Naive B cell (primary cell): ENCODE data around the gene AICDA. TPM values are rescaled to one million over a fixed set of nuclear protein-coding genes. Genes with fewer than 3 reads are reported as not detected.

Experiments
- ATAC-seq, 2 donors: fragments of 150-1000 bp; cut with Tn5 transposase; 2 replicates each; pipeline ENCODE4 v1.10.0; 2021; ENCODE audit warnings: low read depth in 2 of 2, mild to moderate bottlenecking in 2 of 2, moderate library complexity in 2 of 2
- DNase-seq: peaks from one replicate; pipeline ENCODE4 v3.0.0; 2022
- H3K27ac Mint-ChIP-seq, 6 donors: one replicate each; pipeline ENCODE4 v1.8.0; 2020 to 2022; ENCODE audit warnings: mild to moderate bottlenecking in 6 of 6, mixed read lengths in 6 of 6, moderate library complexity in 5 of 6, inconsistent platforms in 2 of 6
- H3K27me3 Mint-ChIP-seq, 3 donors: one replicate each; pipeline ENCODE4 v1.8.0; 2021 to 2022; ENCODE audit warnings: mixed read lengths in 3 of 3, mild to moderate bottlenecking in 1 of 3
- H3K36me3 Mint-ChIP-seq, 2 donors: one replicate each; pipeline ENCODE4 v1.8.0; 2020 to 2022; ENCODE audit warnings: mixed read lengths in 2 of 2, inconsistent platforms in 1 of 2, mild to moderate bottlenecking in 1 of 2
- H3K4me1 Mint-ChIP-seq, 3 donors: one replicate each; pipeline ENCODE4 v1.8.0; 2020 to 2022; ENCODE audit warnings: mixed read lengths in 3 of 3, inconsistent platforms in 1 of 3, mild to moderate bottlenecking in 1 of 3, moderate library complexity in 1 of 3
- H3K4me3 Mint-ChIP-seq, 8 donors: one replicate each; pipeline ENCODE4 v1.8.0; 2020 to 2022; ENCODE audit warnings: mild to moderate bottlenecking in 8 of 8, mixed read lengths in 8 of 8, moderate library complexity in 8 of 8, inconsistent platforms in 2 of 8
- H3K9me3 Mint-ChIP-seq, 7 donors: one replicate each; pipeline ENCODE4 v1.8.0; 2020 to 2022; ENCODE audit warnings: mixed read lengths in 7 of 7, mild to moderate bottlenecking in 5 of 7, inconsistent platforms in 2 of 7, moderate library complexity in 1 of 7
- polyA plus RNA-seq, 6 donors: library from polyadenylated mRNA; unstranded; fragments of 300-500 nt; fragmentation: Illumina TruSeq; gene quantifications; one replicate each; pipeline ENCODE4 v1.2.3, GENCODE V29; 2021; ENCODE audit warnings: low read depth in 6 of 6

The AICDA gene
- polyA plus RNA-seq, 6 donors from 2014 or later: 0.34 to 0.79 (median 0.52) TPM; not detected in 3

GRCh38 chr12:8563356-8563755 is 49.3 kb downstream of the AICDA start:
- peaks cover 13 to 26% (median 22%) of the 10 kb centered on the region in 3 donors for H3K27me3 Mint-ChIP-seq
- H3K27ac Mint-ChIP-seq: no peak overlapping the region
- H3K36me3 Mint-ChIP-seq: peaks cover 5 to 10% of the 10 kb centered on the region in 2 donors
- no peaks in the 10 kb centered on the region for H3K4me1 Mint-ChIP-seq
- peaks cover 4 to 49% (median 23%) of the 10 kb centered on the region in 7 donors for H3K9me3 Mint-ChIP-seq
- no peak for ATAC-seq
- DNase-seq: no peak
- no peak overlapping the region for H3K4me3 Mint-ChIP-seq

GRCh38 chr12:8562310-8562709 is 50.3 kb downstream of the AICDA start:
- ATAC-seq (no peak), DNase-seq (no peak)
- H3K9me3 Mint-ChIP-seq: peaks cover 4 to 47% (median 22%) of the 10 kb centered on the region in 7 donors
- peaks cover 13 to 26% (median 21%) of the 10 kb centered on the region in 3 donors for H3K27me3 Mint-ChIP-seq
- no peak overlapping the region for H3K4me3 Mint-ChIP-seq
- peak overlapping the region in 1 of 6 donors; percentile 71 for H3K27ac Mint-ChIP-seq
- no peaks in the 10 kb centered on the region for H3K4me1 Mint-ChIP-seq
- peaks cover 5 to 10% of the 10 kb centered on the region in 2 donors for H3K36me3 Mint-ChIP-seq

- H3K4me3 Mint-ChIP-seq: no peak overlapping the region
- no peak for ATAC-seq
- peaks cover 5 to 10% of the 10 kb centered on the region in 2 donors for H3K36me3 Mint-ChIP-seq
- peaks cover 13 to 21% (median 14%) of the 10 kb centered on the region in 3 donors for H3K27me3 Mint-ChIP-seq
- no peak overlapping the region for H3K27ac Mint-ChIP-seq
- H3K4me1 Mint-ChIP-seq: no peaks in the 10 kb centered on the region
- DNase-seq: no peak
- H3K9me3 Mint-ChIP-seq: peaks cover 4 to 35% (median 16%) of the 10 kb centered on the region in 7 donors
Measured at GRCh38 chr12:8561011-8561410, 51.6 kb downstream of the AICDA start.

GRCh38 chr12:8559676-8560075 is 53.0 kb downstream of the AICDA start:
- Mint-ChIP-seq H3K4me1 (no peaks in the 10 kb centered on the region), H3K4me3 (peak overlapping the region in 1 of 8 donors; percentile 13), H3K27me3 (peaks cover 18 to 20% (median 18%) of the 10 kb centered on the region in 3 donors), H3K9me3 (peaks cover 4 to 27% (median 16%) of the 10 kb centered on the region in 7 donors), H3K27ac (no peak overlapping the region), H3K36me3 (peaks cover 5 to 10% of the 10 kb centered on the region in 2 donors)
- DNase-seq (no peak), ATAC-seq (no peak)

- DNase-seq (no peak), ATAC-seq (no peak)
- H3K27ac Mint-ChIP-seq: no peak overlapping the region
- no peak overlapping the region for H3K4me3 Mint-ChIP-seq
- H3K27me3 Mint-ChIP-seq: peaks cover 12 to 24% (median 20%) of the 10 kb centered on the region in 3 donors
- H3K9me3 Mint-ChIP-seq: peaks cover 0 to 7% (median 2%) of the 10 kb centered on the region in 7 donors
- no peaks in the 10 kb centered on the region for H3K36me3 Mint-ChIP-seq
- no peaks in the 10 kb centered on the region for H3K4me1 Mint-ChIP-seq
Measured at GRCh38 chr12:8556531-8557097, 56.0 kb downstream of the AICDA start.

- Mint-ChIP-seq H3K4me3 (peak overlapping the region in 1 of 8 donors; percentile 52), H3K36me3 (no peaks in the 10 kb centered on the region), H3K27me3 (peaks cover 8 to 11% (median 8%) of the 10 kb centered on the region in 3 donors), H3K4me1 (no peaks in the 10 kb centered on the region), H3K27ac (no peak overlapping the region), H3K9me3 (no peaks in the 10 kb centered on the region)
- DNase-seq: no peak
- ATAC-seq: no peak
Measured at GRCh38 chr12:8554451-8555195, 58.0 kb downstream of the AICDA start.

- H3K9me3 Mint-ChIP-seq: peaks cover 0 to 3% (median 0%) of the 10 kb centered on the region in 7 donors
- no peaks in the 10 kb centered on the region for H3K36me3 Mint-ChIP-seq
- no peak overlapping the region for H3K27ac Mint-ChIP-seq
- peaks cover 6 to 13% (median 8%) of the 10 kb centered on the region in 3 donors for H3K27me3 Mint-ChIP-seq
- H3K4me3 Mint-ChIP-seq: no peak overlapping the region
- H3K4me1 Mint-ChIP-seq: no peaks in the 10 kb centered on the region
- ATAC-seq: no peak
- DNase-seq: no peak
Measured at GRCh38 chr12:8553088-8553627, 59.5 kb downstream of the AICDA start.

Other genes with a start within 250 kb of the AICDA start
- not detected for gene CLEC6A, start 156.9 kb downstream of the AICDA start, polyA plus RNA-seq
- under 1 TPM in 1 of 6 donors, not detected in 5; 0.51 TPM for gene CLEC4D, start 99.4 kb downstream of the AICDA start, polyA plus RNA-seq
- under 1 TPM in 2 of 6 donors, not detected in 4; 0.35 to 0.88 TPM for gene CLEC4E, start 72.0 kb downstream of the AICDA start, polyA plus RNA-seq
- not detected for gene MFAP5, start 50.0 kb upstream of the AICDA start, polyA plus RNA-seq
- gene RIMKLB, start 85.1 kb upstream of the AICDA start, polyA plus RNA-seq: 10 to 100 TPM in 1 of 6 donors, 1 to 10 TPM in 5; 6.8 to 13.2 (median 8.1) TPM
- not detected for gene A2ML1, start 209.8 kb upstream of the AICDA start, polyA plus RNA-seq